Measurements from ENCODE around the gene DBH.

- TF ChIP-seq CTCF (IDR thresholded peaks at IDR 0.05) (no peak), EP300 (IDR thresholded peaks at IDR 0.05) (no peak), POLR2AphosphoS5 (IDR thresholded peaks at IDR 0.05) (no peak)
Observed at GRCh38 chr9:133615186-133615585, 21.0 kb upstream of the DBH start.

Data from sigmoid colon (tissue), 4 donors.